Endothelial cell (in vitro differentiated cells): ENCODE measurements around the gene PCED1B. TPM values are rescaled to one million over a fixed set of nuclear protein-coding genes. Genes with fewer than 3 reads are reported as not detected.

Experiments
- DNase-seq: peaks from one replicate; pipeline ENCODE4 v3.0.0; 2021; ENCODE audit warnings: low spot score
- H3K27ac Mint-ChIP-seq: one replicate; pipeline ENCODE4 v1.8.0; 2021; ENCODE audit warnings: mixed read lengths, inconsistent platforms; ENCODE audit not compliant: unreplicated experiment
- H3K27me3 Mint-ChIP-seq: one replicate; pipeline ENCODE4 v1.8.0; 2021; ENCODE audit warnings: mild to moderate bottlenecking, moderate library complexity, mixed read lengths, inconsistent platforms; ENCODE audit not compliant: unreplicated experiment
- H3K36me3 Mint-ChIP-seq: one replicate; pipeline ENCODE4 v1.8.0; 2021; ENCODE audit warnings: mild to moderate bottlenecking, low read depth, mixed read lengths, inconsistent platforms; ENCODE audit not compliant: unreplicated experiment
- H3K4me1 Mint-ChIP-seq: one replicate; pipeline ENCODE4 v1.8.0; 2021; ENCODE audit warnings: mild to moderate bottlenecking, mixed read lengths, inconsistent platforms; ENCODE audit not compliant: unreplicated experiment
- H3K4me3 Mint-ChIP-seq: one replicate; pipeline ENCODE4 v1.8.0; 2021; ENCODE audit warnings: mild to moderate bottlenecking, mixed read lengths, inconsistent platforms; ENCODE audit not compliant: unreplicated experiment
- H3K9me3 Mint-ChIP-seq: one replicate; pipeline ENCODE4 v1.8.0; 2021; ENCODE audit warnings: mixed read lengths, inconsistent platforms; ENCODE audit not compliant: unreplicated experiment
- CTCF ChIP-seq: fragments of 200-600 bp; sonication (generic); IDR thresholded peaks from one replicate; pipeline ENCODE4 v1.5.0; 2021; ENCODE audit warnings: antibody characterized with exemption; ENCODE audit not compliant: unreplicated experiment
- total RNA-seq: library from RNA; stranded (reverse); fragmentation: NEBNext Ultra II Directional; extraction: Animal tissue kit (Norgen Biotek cat#: 25700); gene quantifications from one replicate; pipeline ENCODE4 v1.2.1, GENCODE V29; 2021; ENCODE audit not compliant: unreplicated experiment

The PCED1B gene
- total RNA-seq, 1 donor from 2014 or later = 9.7 TPM

GRCh38 chr12:47190271-47190750 lies 110.9 kb downstream of the PCED1B start:
- no peak for TF ChIP-seq CTCF
- H3K27me3 Mint-ChIP-seq = no peaks in the 10 kb centered on the region
- peaks cover 6% of the 10 kb centered on the region for H3K36me3 Mint-ChIP-seq
- H3K9me3 Mint-ChIP-seq = no peaks in the 10 kb centered on the region
- no peak overlapping the region for H3K27ac Mint-ChIP-seq
- H3K4me1 Mint-ChIP-seq = peaks cover 17% of the 10 kb centered on the region
- no peak overlapping the region for H3K4me3 Mint-ChIP-seq
- DNase-seq = no peak

- peaks cover 6% of the 10 kb centered on the region for H3K36me3 Mint-ChIP-seq
- no peak overlapping the region for H3K4me3 Mint-ChIP-seq
- H3K9me3 Mint-ChIP-seq = no peaks in the 10 kb centered on the region
- H3K27ac Mint-ChIP-seq = no peak overlapping the region
- TF ChIP-seq CTCF = no peak
- no peak for DNase-seq
- peaks cover 17% of the 10 kb centered on the region for H3K4me1 Mint-ChIP-seq
- H3K27me3 Mint-ChIP-seq = no peaks in the 10 kb centered on the region
These were observed 111.5 kb downstream of the PCED1B start for GRCh38 chr12:47190905-47191304.

GRCh38 chr12:47192051-47192450 lies 112.6 kb downstream of the PCED1B start:
- Mint-ChIP-seq H3K4me1 (peaks cover 17% of the 10 kb centered on the region), H3K9me3 (no peaks in the 10 kb centered on the region), H3K4me3 (no peak overlapping the region), H3K27me3 (no peaks in the 10 kb centered on the region), H3K27ac (no peak overlapping the region), H3K36me3 (peaks cover 6% of the 10 kb centered on the region)
- TF ChIP-seq CTCF = no peak
- no peak for DNase-seq

- Mint-ChIP-seq H3K4me3 (no peak overlapping the region), H3K27me3 (no peaks in the 10 kb centered on the region), H3K36me3 (peaks cover 6% of the 10 kb centered on the region), H3K27ac (no peak overlapping the region), H3K9me3 (no peaks in the 10 kb centered on the region), H3K4me1 (peaks cover 17% of the 10 kb centered on the region)
- no peak for TF ChIP-seq CTCF
- no peak for DNase-seq
These were observed 113.6 kb downstream of the PCED1B start for GRCh38 chr12:47193066-47193465.

- no peak overlapping the region for H3K27ac Mint-ChIP-seq
- H3K4me1 Mint-ChIP-seq = peaks cover 14% of the 10 kb centered on the region
- no peaks in the 10 kb centered on the region for H3K9me3 Mint-ChIP-seq
- no peak overlapping the region for H3K4me3 Mint-ChIP-seq
- no peaks in the 10 kb centered on the region for H3K27me3 Mint-ChIP-seq
- H3K36me3 Mint-ChIP-seq = peaks cover 6% of the 10 kb centered on the region
- no peak for DNase-seq
- no peak for TF ChIP-seq CTCF
These were observed 115.1 kb downstream of the PCED1B start for GRCh38 chr12:47194501-47194900.
